A673 (cell line): ENCODE results near the gene GRIN2A. TPM values are rescaled to one million over a fixed set of nuclear protein-coding genes. Genes with fewer than 3 reads are reported as not detected.
"Not testable (repeated sequence)": the region's sequence is repeated elsewhere in the genome, so short reads cannot be mapped to it uniquely, and the experiment has no call there.

ENCODE experiments used
- BruUV-seq: library from RNA; stranded (reverse); fragments of 400-500 nt; replicated peaks from 2 replicates; lab custom pipeline; 2021; lab: Mats Ljungman, UMichigan
- CTCF ChIA-PET: fragments of 300-600 bp; sonication (Branson Sonifier 250); formaldehyde crosslinking; loops from one replicate; lab custom pipeline; 2022; ENCODE audit warnings: antibody characterized with exemption; lab: Charles Lee
- POLR2A ChIA-PET: fragments of 300-600 bp; sonication (Branson Sonifier 250); formaldehyde crosslinking; loops from one replicate; lab custom pipeline; 2022; ENCODE audit warnings: antibody characterized with exemption; ENCODE audit not compliant: low non-redundant PET; lab: Charles Lee
- DNase-seq: peaks from one replicate; pipeline ENCODE4 v3.0.0-alpha.2; 2015; ENCODE audit warnings: low spot score
- H3K27ac ChIP-seq: fragments of 200-600 bp; sonication (generic); 2 replicates; pipeline ENCODE4 v1.5.1; 2016; ENCODE audit warnings: mixed run types, low read depth, mild to moderate bottlenecking, mixed read lengths, antibody characterized with exemption, low read length; ENCODE audit not compliant: poor library complexity, severe bottlenecking
- H3K27me3 ChIP-seq: fragments of 200-600 bp; sonication (generic); replicated peaks from 2 replicates; pipeline ENCODE4 v1.6.1; 2017; ENCODE audit warnings: mixed run types, low read depth, mild to moderate bottlenecking, mixed read lengths, antibody characterized with exemption, low read length; ENCODE audit not compliant: insufficient read depth, poor library complexity
- H3K36me3 ChIP-seq: fragments of 200-600 bp; sonication (generic); 2 replicates; pipeline ENCODE4 v1.6.1; 2016; ENCODE audit warnings: mixed run types, mild to moderate bottlenecking, mixed read lengths, antibody characterized with exemption, low read length; ENCODE audit not compliant: insufficient read depth, poor library complexity, severe bottlenecking
- H3K4me1 ChIP-seq: fragments of 200-600 bp; sonication (generic); 2 replicates; pipeline ENCODE4 v1.6.1; 2017; ENCODE audit warnings: mixed run types, mild to moderate bottlenecking, mixed read lengths, antibody characterized with exemption, low read length; ENCODE audit not compliant: insufficient read depth, poor library complexity, severe bottlenecking
- H3K4me3 ChIP-seq: fragments of 200-600 bp; sonication (generic); 2 replicates; pipeline ENCODE4 v1.5.1; 2016; ENCODE audit warnings: low read depth, mixed run types, mild to moderate bottlenecking, mixed read lengths, low read length; ENCODE audit not compliant: poor library complexity, severe bottlenecking
- H3K9me3 ChIP-seq: fragments of 200-600 bp; sonication (generic); 2 replicates; pipeline ENCODE4 v1.6.1; 2016; ENCODE audit warnings: mixed run types, low read depth, mild to moderate bottlenecking, mixed read lengths, antibody characterized with exemption, low read length; ENCODE audit not compliant: poor library complexity, severe bottlenecking
- EZH2 ChIP-seq: fragments of 200-600 bp; sonication (generic); IDR thresholded peaks from 2 replicates; pipeline ENCODE4 v1.6.1; 2017; ENCODE audit warnings: borderline replicate concordance, low read depth, mild to moderate bottlenecking, mixed read lengths, antibody characterized with exemption, low read length; ENCODE audit not compliant: poor library complexity, severe bottlenecking
- intact Hi-C: fragments of 100-400 bp; cut with micrococcal nuclease; formaldehyde crosslinking; loops from one replicate; pipeline ENCODE4 v1.10.0; 2022; ENCODE audit not compliant: unreplicated experiment
- total RNA-seq: library from RNA; stranded (reverse); gene quantifications from 2 replicates; pipeline ENCODE4 v1.2.3, GENCODE V29; 2021
- TF ChIP-seq, protein P1 (sequence below): fragments of 300-800, 200-600 bp; sonication (generic); conservative IDR thresholded peaks from 2 replicates; pipeline ENCODE4 v1.5.1; 2017; ENCODE audit warnings: low read depth, mild to moderate bottlenecking, antibody characterized with exemption, low read length, moderate library complexity, mixed read lengths

GRIN2A gene
- total RNA-seq, 1 experiment from 2014 or later = 1.2 TPM

- no peaks in the 10 kb centered on the region for H3K36me3 ChIP-seq
Measured at GRCh38 chr16:9885876-9886275, 296.4 kb downstream of the GRIN2A start.

GRCh38 chr16:9885467-9885866 is 296.8 kb downstream of the GRIN2A start:
- H3K4me3 ChIP-seq = no peak overlapping the region
- H3K27ac ChIP-seq = no peak overlapping the region
- H3K9me3 ChIP-seq = no peaks in the 10 kb centered on the region
- intact Hi-C loops = no loop called here
- no peak for DNase-seq
- no peaks in the 10 kb centered on the region for H3K36me3 ChIP-seq
- POLR2A ChIA-PET = no interaction called here
- CTCF ChIA-PET = no interaction called here
- TF ChIP-seq EZH2 = no peak
- no peaks in the 10 kb centered on the region for H3K27me3 ChIP-seq
- no peaks in the 10 kb centered on the region for H3K4me1 ChIP-seq
- BruUV-seq = no TSS peak

More at GRCh38 chr16:9885876-9886275, 296.4 kb downstream of the GRIN2A start:
- intact Hi-C loops = no loop called here
- no TSS peak for BruUV-seq
- no peaks in the 10 kb centered on the region for H3K27me3 ChIP-seq
- no peaks in the 10 kb centered on the region for H3K4me1 ChIP-seq
- POLR2A ChIA-PET = no interaction called here
- no peak overlapping the region for H3K27ac ChIP-seq
- TF ChIP-seq, protein P1, sequence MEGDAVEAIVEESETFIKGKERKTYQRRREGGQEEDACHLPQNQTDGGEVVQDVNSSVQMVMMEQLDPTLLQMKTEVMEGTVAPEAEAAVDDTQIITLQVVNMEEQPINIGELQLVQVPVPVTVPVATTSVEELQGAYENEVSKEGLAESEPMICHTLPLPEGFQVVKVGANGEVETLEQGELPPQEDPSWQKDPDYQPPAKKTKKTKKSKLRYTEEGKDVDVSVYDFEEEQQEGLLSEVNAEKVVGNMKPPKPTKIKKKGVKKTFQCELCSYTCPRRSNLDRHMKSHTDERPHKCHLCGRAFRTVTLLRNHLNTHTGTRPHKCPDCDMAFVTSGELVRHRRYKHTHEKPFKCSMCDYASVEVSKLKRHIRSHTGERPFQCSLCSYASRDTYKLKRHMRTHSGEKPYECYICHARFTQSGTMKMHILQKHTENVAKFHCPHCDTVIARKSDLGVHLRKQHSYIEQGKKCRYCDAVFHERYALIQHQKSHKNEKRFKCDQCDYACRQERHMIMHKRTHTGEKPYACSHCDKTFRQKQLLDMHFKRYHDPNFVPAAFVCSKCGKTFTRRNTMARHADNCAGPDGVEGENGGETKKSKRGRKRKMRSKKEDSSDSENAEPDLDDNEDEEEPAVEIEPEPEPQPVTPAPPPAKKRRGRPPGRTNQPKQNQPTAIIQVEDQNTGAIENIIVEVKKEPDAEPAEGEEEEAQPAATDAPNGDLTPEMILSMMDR = no peak
- no peak for TF ChIP-seq EZH2
- no peak for DNase-seq
- H3K9me3 ChIP-seq = no peaks in the 10 kb centered on the region
- no peak overlapping the region for H3K4me3 ChIP-seq
- CTCF ChIA-PET = no interaction called here

- intact Hi-C loops, BruUV-seq, H3K4me3 ChIP-seq, H3K4me1 ChIP-seq, DNase-seq, POLR2A ChIA-PET, H3K27me3 ChIP-seq, H3K9me3 ChIP-seq, CTCF ChIA-PET, H3K27ac ChIP-seq, H3K36me3 ChIP-seq: not testable (repeated sequence)
Measured at GRCh38 chr16:9875981-9876380, 306.2 kb downstream of the GRIN2A start.

DNA sequence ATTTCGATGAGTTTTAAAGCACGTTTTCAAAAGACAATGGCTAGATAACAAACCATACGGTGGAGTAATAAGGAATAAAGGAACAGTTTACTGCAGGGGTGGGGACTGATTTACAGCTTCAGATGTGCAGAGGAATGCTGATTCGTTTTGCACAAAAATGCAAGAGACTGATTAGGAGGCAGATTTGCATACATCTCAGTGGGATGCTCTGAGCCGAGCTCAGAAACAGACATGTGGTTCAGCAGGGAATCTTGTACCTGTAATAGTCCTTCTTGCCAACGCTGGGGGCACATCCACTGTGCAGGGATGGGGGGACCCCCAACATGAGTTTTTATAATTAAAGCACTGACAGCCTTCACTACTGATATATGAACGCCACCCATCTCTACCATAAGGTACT is 308.0 kb downstream of the GRIN2A start:
- CTCF ChIA-PET = no interaction called here
- no peak for TF ChIP-seq EZH2
- TF ChIP-seq, protein P1 = no peak
- DNase-seq = no peak
- POLR2A ChIA-PET = no interaction called here
- no peaks in the 10 kb centered on the region for H3K36me3 ChIP-seq
- H3K4me3 ChIP-seq = no peak overlapping the region
- no peaks in the 10 kb centered on the region for H3K4me1 ChIP-seq
- H3K27me3 ChIP-seq = no peaks in the 10 kb centered on the region
- intact Hi-C loops = no loop called here
- no peaks in the 10 kb centered on the region for H3K9me3 ChIP-seq
- H3K27ac ChIP-seq = no peak overlapping the region
- no TSS peak for BruUV-seq
